MM.1S (cell line): ENCODE results near the gene RICTOR.

Source experiments
- DNase-seq: peaks from one replicate; pipeline ENCODE4 v3.0.0-alpha.2; 2015
- H2AFZ ChIP-seq: fragments of 300-600 bp; sonication (generic); 2 replicates; pipeline ENCODE4 v1.6.0; 2016; ENCODE audit warnings: antibody characterized with exemption, low read length
- H3F3A ChIP-seq: fragments of 300-600 bp; sonication (generic); 2 replicates; pipeline ENCODE4 v1.6.1; 2016; ENCODE audit warnings: mild to moderate bottlenecking, antibody characterized with exemption, low read length, moderate library complexity, mixed read lengths; ENCODE audit not compliant: insufficient read depth
- H3K27ac ChIP-seq: fragments of 300-600 bp; sonication (generic); 2 replicates; pipeline ENCODE4 v1.5.1; 2016; ENCODE audit warnings: mild to moderate bottlenecking, low read length
- H3K27me3 ChIP-seq: fragments of 300-600 bp; sonication (generic); replicated peaks from 2 replicates; pipeline ENCODE4 v1.6.0; 2016; ENCODE audit warnings: low read length; ENCODE audit not compliant: insufficient read depth
- H3K36me3 ChIP-seq: fragments of 300-600 bp; sonication (generic); replicated peaks from 2 replicates; pipeline ENCODE4 v1.6.1; 2016; ENCODE audit warnings: mild to moderate bottlenecking, low read length, mixed read lengths; ENCODE audit not compliant: insufficient read depth
- H3K4me1 ChIP-seq: fragments of 300-600 bp; sonication (generic); 2 replicates; pipeline ENCODE4 v1.6.1; 2016; ENCODE audit warnings: low read length, mixed read lengths
- H3K4me2 ChIP-seq: fragments of 300-600 bp; sonication (generic); 2 replicates; pipeline ENCODE4 v1.6.0; 2016; ENCODE audit warnings: low read depth, low read length
- H3K4me3 ChIP-seq: fragments of 300-600 bp; sonication (generic); 2 replicates; pipeline ENCODE4 v1.5.1; 2016; ENCODE audit warnings: low read length, mixed read lengths
- H3K79me2 ChIP-seq: fragments of 300-600 bp; sonication (generic); 2 replicates; pipeline ENCODE4 v1.6.1; 2016; ENCODE audit warnings: mixed run types, low read length, mixed read lengths
- H3K9ac ChIP-seq: fragments of 300-600 bp; sonication (generic); 2 replicates; pipeline ENCODE4 v1.6.1; 2016; ENCODE audit warnings: low read length, mixed read lengths
- H3K9me2 ChIP-seq: fragments of 300-600 bp; sonication (generic); replicated peaks from 2 replicates; pipeline ENCODE4 v1.6.1; 2016; ENCODE audit warnings: mild to moderate bottlenecking, low read length, mixed read lengths; ENCODE audit not compliant: insufficient read depth
- H3K9me3 ChIP-seq: fragments of 300-600 bp; sonication (generic); replicated peaks from 2 replicates; pipeline ENCODE4 v1.6.1; 2016; ENCODE audit warnings: mild to moderate bottlenecking, low read length, mixed read lengths; ENCODE audit not compliant: insufficient read depth
- H4K20me1 ChIP-seq: fragments of 300-600 bp; sonication (generic); 2 replicates; pipeline ENCODE4 v1.6.1; 2016; ENCODE audit warnings: mild to moderate bottlenecking, low read length, moderate library complexity, mixed read lengths; ENCODE audit not compliant: insufficient read depth
- EZH2 ChIP-seq: fragments of 300-600 bp; sonication (generic); optimal IDR thresholded peaks from 2 replicates; pipeline ENCODE3; 2017; ENCODE audit warnings: low read depth, mild to moderate bottlenecking, antibody characterized with exemption, low read length, mixed read lengths
- EZH2phosphoT487 ChIP-seq: fragments of 300-600 bp; sonication (generic); IDR thresholded peaks from 2 replicates; pipeline ENCODE4 v1.6.1; 2018; ENCODE audit warnings: antibody characterized with exemption, low read length
- TF ChIP-seq, protein P1 (sequence below): fragments of 300-600 bp; sonication (generic); IDR thresholded peaks from 2 replicates; pipeline ENCODE4 v1.5.1; 2016; ENCODE audit warnings: antibody characterized with exemption, low read length, mixed read lengths

The RICTOR gene

GRCh38 chr5:39099831-39100230 is 25.6 kb upstream of the RICTOR start:
- no peak overlapping the region for H3K4me2 ChIP-seq
- H3K9me2 ChIP-seq, result no peaks in the 10 kb centered on the region
- H4K20me1 ChIP-seq, result no peaks in the 10 kb centered on the region
- H2AFZ ChIP-seq, result no peak overlapping the region
- H3K27me3 ChIP-seq, result no peaks in the 10 kb centered on the region
- no peaks in the 10 kb centered on the region for H3K9me3 ChIP-seq
- no peak for TF ChIP-seq EZH2
- TF ChIP-seq, protein P1, sequence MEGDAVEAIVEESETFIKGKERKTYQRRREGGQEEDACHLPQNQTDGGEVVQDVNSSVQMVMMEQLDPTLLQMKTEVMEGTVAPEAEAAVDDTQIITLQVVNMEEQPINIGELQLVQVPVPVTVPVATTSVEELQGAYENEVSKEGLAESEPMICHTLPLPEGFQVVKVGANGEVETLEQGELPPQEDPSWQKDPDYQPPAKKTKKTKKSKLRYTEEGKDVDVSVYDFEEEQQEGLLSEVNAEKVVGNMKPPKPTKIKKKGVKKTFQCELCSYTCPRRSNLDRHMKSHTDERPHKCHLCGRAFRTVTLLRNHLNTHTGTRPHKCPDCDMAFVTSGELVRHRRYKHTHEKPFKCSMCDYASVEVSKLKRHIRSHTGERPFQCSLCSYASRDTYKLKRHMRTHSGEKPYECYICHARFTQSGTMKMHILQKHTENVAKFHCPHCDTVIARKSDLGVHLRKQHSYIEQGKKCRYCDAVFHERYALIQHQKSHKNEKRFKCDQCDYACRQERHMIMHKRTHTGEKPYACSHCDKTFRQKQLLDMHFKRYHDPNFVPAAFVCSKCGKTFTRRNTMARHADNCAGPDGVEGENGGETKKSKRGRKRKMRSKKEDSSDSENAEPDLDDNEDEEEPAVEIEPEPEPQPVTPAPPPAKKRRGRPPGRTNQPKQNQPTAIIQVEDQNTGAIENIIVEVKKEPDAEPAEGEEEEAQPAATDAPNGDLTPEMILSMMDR, result no peak
- TF ChIP-seq EZH2phosphoT487, result no peak
- H3K36me3 ChIP-seq, result no peaks in the 10 kb centered on the region
- H3F3A ChIP-seq, result no peaks in the 10 kb centered on the region
- no peaks in the 10 kb centered on the region for H3K79me2 ChIP-seq
- H3K27ac ChIP-seq, result no peak overlapping the region
- H3K4me1 ChIP-seq, result no peaks in the 10 kb centered on the region
- no peak overlapping the region for H3K9ac ChIP-seq
- DNase-seq, result no peak
- no peak overlapping the region for H3K4me3 ChIP-seq

DNA sequence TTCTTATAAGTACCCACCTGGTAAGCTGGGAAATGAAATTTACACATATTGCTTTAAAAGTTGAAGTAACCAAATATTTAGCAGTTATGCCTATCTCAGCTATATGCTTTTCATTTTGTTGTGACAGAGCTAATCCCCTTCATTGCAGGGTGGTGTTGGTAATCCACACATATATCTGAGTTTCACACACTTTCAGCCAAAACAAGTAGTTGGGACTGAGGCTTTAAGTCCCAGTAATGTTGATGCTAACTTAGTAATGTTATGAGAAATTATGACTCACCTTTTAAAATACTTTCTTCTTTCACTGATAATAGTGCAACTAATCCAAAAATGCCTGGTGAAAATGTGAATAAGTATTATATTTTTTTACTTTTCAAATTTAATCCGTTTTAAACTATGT is 19.2 kb upstream of the RICTOR start:
- Histone ChIP-seq H3K9ac (no peak overlapping the region), H3K27ac (no peak overlapping the region), H3K9me3 (no peaks in the 10 kb centered on the region), H2AFZ (no peak overlapping the region), H3K36me3 (no peaks in the 10 kb centered on the region), H3K27me3 (no peaks in the 10 kb centered on the region), H3K4me2 (no peak overlapping the region), H4K20me1 (no peaks in the 10 kb centered on the region), H3K4me3 (no peak overlapping the region), H3F3A (no peaks in the 10 kb centered on the region), H3K9me2 (no peaks in the 10 kb centered on the region), H3K79me2 (no peaks in the 10 kb centered on the region), H3K4me1 (no peaks in the 10 kb centered on the region)
- TF ChIP-seq, protein P1, result no peak
- TF ChIP-seq EZH2phosphoT487 (no peak), EZH2 (no peak)
- no peak for DNase-seq

DNA sequence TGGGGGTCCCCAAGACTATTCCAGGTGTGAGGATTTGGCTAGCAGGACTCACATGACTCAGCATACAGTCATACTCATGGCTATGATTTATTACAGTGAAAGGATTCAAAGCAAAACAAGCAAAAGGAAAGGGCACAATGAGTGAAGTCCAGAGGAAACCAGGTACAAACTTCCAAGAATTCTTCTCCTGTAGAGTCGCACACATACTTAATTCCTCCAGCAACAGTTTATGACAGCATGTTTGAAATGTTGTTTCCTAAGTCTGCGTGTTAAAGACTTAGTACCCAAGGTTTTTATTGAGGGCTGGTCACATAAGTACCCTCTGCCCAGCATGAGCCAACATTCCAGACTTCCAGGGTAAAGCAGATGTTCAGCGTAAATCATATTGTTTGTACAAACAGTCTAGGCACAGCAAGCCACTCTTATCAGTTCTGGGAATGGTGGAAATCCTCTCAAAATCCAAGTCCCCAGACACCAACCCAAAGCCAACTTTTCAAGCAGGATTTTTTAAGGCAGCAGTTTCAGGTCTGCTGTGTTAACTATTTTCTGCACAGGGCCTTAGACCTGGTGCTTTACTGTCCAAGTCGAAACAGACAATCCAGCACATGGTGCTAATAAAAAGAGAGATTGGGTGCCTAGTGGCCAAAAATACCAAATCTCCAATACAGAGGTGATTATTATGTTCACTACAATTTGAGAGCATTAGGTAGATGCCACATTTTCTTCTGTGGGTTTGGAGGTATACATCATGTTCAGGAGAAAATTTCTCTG is 18.6 kb upstream of the RICTOR start:
- no peaks in the 10 kb centered on the region for H3K4me1 ChIP-seq
- DNase-seq, result no peak
- H3K27me3 ChIP-seq, result no peaks in the 10 kb centered on the region

More for the DNA sequence above, 18.6 kb upstream of the RICTOR start:
- Histone ChIP-seq H3F3A (no peaks in the 10 kb centered on the region), H3K9ac (no peak overlapping the region), H3K9me3 (no peaks in the 10 kb centered on the region), H3K9me2 (no peaks in the 10 kb centered on the region), H3K27ac (no peak overlapping the region), H3K4me2 (no peak overlapping the region), H3K4me3 (no peak overlapping the region), H3K79me2 (no peaks in the 10 kb centered on the region), H2AFZ (no peak overlapping the region), H3K36me3 (no peaks in the 10 kb centered on the region), H4K20me1 (no peaks in the 10 kb centered on the region)
- TF ChIP-seq, protein P1, result no peak
- TF ChIP-seq EZH2 (no peak), EZH2phosphoT487 (no peak)
